Transverse colon (tissue), 4 donors: Measurements from ENCODE around the gene RUNX1.

Experiments
- EP300 ChIP-seq: sonication (generic); formaldehyde crosslinking; IDR thresholded peaks from one replicate; pipeline ENCODE4 v1.6.1; 2017; ENCODE audit warnings: antibody characterized with exemption, low read depth
- POLR2A ChIP-seq: fragments of 450-650 bp; IDR thresholded peaks from one replicate; pipeline ENCODE4 v1.6.1; 2016; ENCODE audit warnings: antibody characterized with exemption, mild to moderate bottlenecking, moderate library complexity
- POLR2AphosphoS5 ChIP-seq, 3 donors: sonication (generic); formaldehyde crosslinking; IDR thresholded peaks; one replicate each; pipeline ENCODE4 v1.6.1; 2016; ENCODE audit warnings: antibody characterized with exemption in 3 of 3
- TF ChIP-seq, protein P1 (sequence below), 5 experiments: fragments of 200-600 bp in 3 of 5; fragments of 450-650 bp in 2 of 5; sonication (generic) in 3 of 5; IDR thresholded peaks; 1 replicate in 2 of 5; 2 replicates in 3 of 5; pipeline ENCODE4 v1.5.1; 2016 to 2017; ENCODE audit warnings: antibody characterized with exemption in 5 of 5, inconsistent platforms in 3 of 5, mild to moderate bottlenecking in 2 of 5, moderate library complexity in 1 of 5

DNA sequence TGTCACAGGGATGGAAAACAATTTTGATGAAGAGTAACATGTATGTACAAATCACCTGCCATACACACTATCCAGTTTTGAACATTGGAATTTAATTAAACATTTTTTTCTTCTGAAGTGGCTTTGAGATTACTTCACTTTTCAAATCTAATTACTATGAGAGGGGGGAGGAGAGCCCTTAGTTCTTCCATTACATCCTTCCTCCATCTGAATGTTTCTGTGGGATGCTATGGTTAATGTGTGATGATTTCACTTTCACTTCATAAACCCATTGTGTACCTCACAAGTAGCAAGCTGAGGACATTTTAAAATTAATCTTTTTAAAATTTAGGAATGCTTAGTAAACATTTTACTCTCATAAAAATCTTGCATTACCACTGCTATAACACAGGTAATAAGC is 156.9 kb downstream of the RUNX1 start:
- TF ChIP-seq, protein P1, sequence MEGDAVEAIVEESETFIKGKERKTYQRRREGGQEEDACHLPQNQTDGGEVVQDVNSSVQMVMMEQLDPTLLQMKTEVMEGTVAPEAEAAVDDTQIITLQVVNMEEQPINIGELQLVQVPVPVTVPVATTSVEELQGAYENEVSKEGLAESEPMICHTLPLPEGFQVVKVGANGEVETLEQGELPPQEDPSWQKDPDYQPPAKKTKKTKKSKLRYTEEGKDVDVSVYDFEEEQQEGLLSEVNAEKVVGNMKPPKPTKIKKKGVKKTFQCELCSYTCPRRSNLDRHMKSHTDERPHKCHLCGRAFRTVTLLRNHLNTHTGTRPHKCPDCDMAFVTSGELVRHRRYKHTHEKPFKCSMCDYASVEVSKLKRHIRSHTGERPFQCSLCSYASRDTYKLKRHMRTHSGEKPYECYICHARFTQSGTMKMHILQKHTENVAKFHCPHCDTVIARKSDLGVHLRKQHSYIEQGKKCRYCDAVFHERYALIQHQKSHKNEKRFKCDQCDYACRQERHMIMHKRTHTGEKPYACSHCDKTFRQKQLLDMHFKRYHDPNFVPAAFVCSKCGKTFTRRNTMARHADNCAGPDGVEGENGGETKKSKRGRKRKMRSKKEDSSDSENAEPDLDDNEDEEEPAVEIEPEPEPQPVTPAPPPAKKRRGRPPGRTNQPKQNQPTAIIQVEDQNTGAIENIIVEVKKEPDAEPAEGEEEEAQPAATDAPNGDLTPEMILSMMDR (IDR thresholded peaks at IDR 0.05), result no peak
- TF ChIP-seq POLR2A (no peak), POLR2AphosphoS5 (IDR thresholded peaks at IDR 0.05) (no peak), EP300 (no peak)
